Breast epithelium (tissue), 3 donors: ENCODE results near the gene HSP90AB1.

Experiments
- CTCF ChIP-seq, 3 donors: fragments of 450-650 bp; IDR thresholded peaks; one replicate each; pipeline ENCODE4 v1.5.1; 2016 to 2017; ENCODE audit warnings: antibody characterized with exemption in 3 of 3, mild to moderate bottlenecking in 3 of 3, moderate library complexity in 3 of 3
- POLR2A ChIP-seq: fragments of 450-650 bp; IDR thresholded peaks from one replicate; pipeline ENCODE4 v1.6.1; 2016; ENCODE audit warnings: antibody characterized with exemption, mild to moderate bottlenecking, moderate library complexity

GRCh38 chr6:44220913-44221290 lies 26.0 kb upstream of the HSP90AB1 start:
- TF ChIP-seq POLR2A, result no peak
- TF ChIP-seq CTCF (IDR thresholded peaks at IDR 0.05), result no peak
